Measurements from ENCODE around the gene KRT85. TPM values are rescaled to one million over a fixed set of nuclear protein-coding genes. Genes with fewer than 3 reads are reported as not detected.

Gene KRT85
- total RNA-seq, 1 donor from 2014 or later, result not detected

- no peak overlapping the region for H3K4me3 Mint-ChIP-seq
- no peak for DNase-seq
These were observed 7.6 kb downstream of the KRT85 start for GRCh38 chr12:52359621-52360061.

DNA sequence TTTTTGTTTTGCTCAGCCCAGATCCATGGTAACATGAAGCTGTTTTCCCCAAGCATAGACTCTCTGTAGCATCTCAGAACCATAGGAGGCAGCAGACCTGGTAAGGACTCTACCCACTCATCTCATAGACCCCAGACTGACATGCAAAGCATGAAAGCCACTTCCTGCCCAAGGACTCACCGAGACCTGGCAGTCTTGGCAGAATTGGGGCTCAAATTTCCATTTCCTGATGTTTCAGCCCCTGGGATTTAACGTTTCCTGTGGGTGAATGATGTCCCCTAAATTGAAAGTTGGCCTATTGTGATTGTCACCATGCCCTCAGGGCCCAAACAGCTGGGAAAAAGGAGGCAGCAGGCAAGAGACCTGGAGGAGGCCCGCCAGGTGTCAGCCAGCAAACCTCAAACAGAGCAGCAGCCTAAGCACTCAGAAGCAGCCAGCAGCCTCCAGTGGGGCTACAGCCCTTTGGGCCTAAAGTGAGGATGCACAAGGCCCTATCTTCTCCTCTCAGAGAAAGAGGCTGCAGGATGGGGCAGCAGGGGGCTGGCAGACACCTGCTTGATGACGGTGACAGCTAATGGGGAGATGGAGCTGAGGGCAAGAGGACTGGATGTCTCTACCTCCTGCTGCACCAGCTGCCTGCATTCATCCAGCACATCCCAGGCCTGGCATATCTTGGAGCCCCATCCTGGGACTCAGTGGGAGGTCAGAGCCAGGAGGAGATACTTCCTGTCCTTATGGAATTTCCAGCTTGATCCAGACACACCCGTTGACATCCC is 8.5 kb downstream of the KRT85 start:
- CTCF ChIA-PET, result interaction anchor here (1.3 kb wide), 1 partner anchor 31 kb away, joined by 5 read pairs; no protein-coding TSS in a partner anchor
- intact Hi-C loops (cut with micrococcal nuclease), result no loop called here
- POLR2A ChIA-PET, result no interaction called here

More at GRCh38 chr12:52359621-52360061, 7.6 kb downstream of the KRT85 start:
- H3K9me3 Mint-ChIP-seq, result no peaks in the 10 kb centered on the region
- peaks cover 25% of the 10 kb centered on the region for H3K4me1 Mint-ChIP-seq
- H3K36me3 Mint-ChIP-seq (ENCODE audit: low read depth), result no peaks in the 10 kb centered on the region
- TF ChIP-seq, protein P1, sequence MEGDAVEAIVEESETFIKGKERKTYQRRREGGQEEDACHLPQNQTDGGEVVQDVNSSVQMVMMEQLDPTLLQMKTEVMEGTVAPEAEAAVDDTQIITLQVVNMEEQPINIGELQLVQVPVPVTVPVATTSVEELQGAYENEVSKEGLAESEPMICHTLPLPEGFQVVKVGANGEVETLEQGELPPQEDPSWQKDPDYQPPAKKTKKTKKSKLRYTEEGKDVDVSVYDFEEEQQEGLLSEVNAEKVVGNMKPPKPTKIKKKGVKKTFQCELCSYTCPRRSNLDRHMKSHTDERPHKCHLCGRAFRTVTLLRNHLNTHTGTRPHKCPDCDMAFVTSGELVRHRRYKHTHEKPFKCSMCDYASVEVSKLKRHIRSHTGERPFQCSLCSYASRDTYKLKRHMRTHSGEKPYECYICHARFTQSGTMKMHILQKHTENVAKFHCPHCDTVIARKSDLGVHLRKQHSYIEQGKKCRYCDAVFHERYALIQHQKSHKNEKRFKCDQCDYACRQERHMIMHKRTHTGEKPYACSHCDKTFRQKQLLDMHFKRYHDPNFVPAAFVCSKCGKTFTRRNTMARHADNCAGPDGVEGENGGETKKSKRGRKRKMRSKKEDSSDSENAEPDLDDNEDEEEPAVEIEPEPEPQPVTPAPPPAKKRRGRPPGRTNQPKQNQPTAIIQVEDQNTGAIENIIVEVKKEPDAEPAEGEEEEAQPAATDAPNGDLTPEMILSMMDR (IDR thresholded peaks at IDR 0.05), result no peak
- no peak for ATAC-seq (ENCODE audit: low read depth)
- H3K27me3 Mint-ChIP-seq, result peaks cover 4% of the 10 kb centered on the region
- intact Hi-C loops (cut with micrococcal nuclease), result no loop called here
- H3K27ac Mint-ChIP-seq, result no peak overlapping the region
- CTCF ChIA-PET, result no interaction called here
- POLR2A ChIA-PET, result no interaction called here

DNA sequence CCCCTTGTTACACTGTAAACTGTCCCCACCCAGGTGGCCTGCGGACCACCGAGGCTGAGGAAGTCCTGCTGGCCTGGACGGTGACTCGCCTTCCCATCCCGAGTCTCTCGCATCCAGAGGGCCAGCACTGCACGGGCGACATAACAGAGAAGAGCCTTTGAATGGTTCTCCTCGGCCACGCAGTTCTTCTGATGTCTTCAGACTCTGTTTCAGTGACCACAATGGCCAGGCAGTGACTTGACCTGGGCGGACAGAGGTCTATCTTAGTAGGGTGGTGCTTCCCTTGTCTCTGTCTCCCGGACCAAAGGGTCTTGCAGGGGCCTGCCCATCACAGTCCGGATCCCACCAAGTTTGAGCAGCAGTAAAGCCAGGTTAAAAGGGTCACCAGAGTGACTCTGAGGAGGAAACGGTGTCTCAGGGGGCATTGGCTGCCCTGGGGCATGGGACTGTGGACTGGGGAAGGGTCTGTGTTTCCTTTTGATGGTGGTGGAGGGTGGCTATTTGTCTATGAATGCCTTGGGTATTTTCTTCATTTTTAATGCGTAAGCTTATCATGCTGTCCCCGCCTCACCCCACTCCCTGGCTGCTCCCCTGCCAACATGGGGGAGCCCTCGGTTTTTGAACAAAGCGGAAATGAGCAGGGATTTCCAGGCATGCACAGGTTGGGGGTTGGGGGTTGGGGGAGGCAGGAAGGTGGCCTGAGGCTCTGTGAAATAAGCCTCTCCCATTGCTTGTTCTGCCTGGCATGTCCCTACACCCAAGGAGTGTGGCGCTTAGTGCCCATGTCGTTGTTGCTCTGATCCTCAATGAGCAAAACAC is 10.3 kb downstream of the KRT85 start:
- Mint-ChIP-seq H3K27me3 (peaks cover 6% of the 10 kb centered on the region), H3K36me3 (ENCODE audit: low read depth) (no peaks in the 10 kb centered on the region), H3K4me3 (no peak overlapping the region), H3K4me1 (peaks cover 29% of the 10 kb centered on the region), H3K9me3 (no peaks in the 10 kb centered on the region), H3K27ac (no peak overlapping the region)
- ATAC-seq (ENCODE audit: low read depth), result no peak
- ChIA-PET CTCF (no interaction called here), POLR2A (no interaction called here)
- DNase-seq, result no peak
- intact Hi-C loops (cut with micrococcal nuclease), result no loop called here
- TF ChIP-seq, protein P1 (IDR thresholded peaks at IDR 0.05), result no peak

More for the DNA sequence above, 8.5 kb downstream of the KRT85 start:
- no peak overlapping the region for H3K4me3 Mint-ChIP-seq
- H3K27me3 Mint-ChIP-seq, result peaks cover 6% of the 10 kb centered on the region
- H3K4me1 Mint-ChIP-seq, result peaks cover 29% of the 10 kb centered on the region
- H3K36me3 Mint-ChIP-seq (ENCODE audit: low read depth), result no peaks in the 10 kb centered on the region
- H3K9me3 Mint-ChIP-seq, result no peaks in the 10 kb centered on the region
- DNase-seq (peak; percentile 24), ATAC-seq (ENCODE audit: low read depth) (peak; percentile 94)
- H3K27ac Mint-ChIP-seq, result peak overlapping the region; percentile 57
- TF ChIP-seq, protein P1 (IDR thresholded peaks at IDR 0.05), result no peak

- Mint-ChIP-seq H3K4me3 (no peak overlapping the region), H3K27ac (no peak overlapping the region), H3K9me3 (no peaks in the 10 kb centered on the region), H3K36me3 (ENCODE audit: low read depth) (no peaks in the 10 kb centered on the region), H3K4me1 (peaks cover 32% of the 10 kb centered on the region), H3K27me3 (peaks cover 6% of the 10 kb centered on the region)
- TF ChIP-seq, protein P1 (IDR thresholded peaks at IDR 0.05), result no peak
- ATAC-seq (ENCODE audit: low read depth) (no peak), DNase-seq (no peak)
- ChIA-PET CTCF (no interaction called here), POLR2A (no interaction called here)
- intact Hi-C loops (cut with micrococcal nuclease), result no loop called here
These were observed 11.1 kb downstream of the KRT85 start for GRCh38 chr12:52356031-52356761.

Measured in activated B cell treated with CpG ODN at 0.5 μM for 24 hours (primary cell).